IPS DF 19.7 (cell line): ENCODE data around the gene MYH7.
"Not testable (repeated sequence)": the region's sequence is repeated elsewhere in the genome, so short reads cannot be mapped to it uniquely, and the experiment has no call there.

Source experiments
- DNase-seq: peaks from one replicate; pipeline ENCODE4 v3.0.0-alpha.2; 2013; ENCODE audit warnings: low read depth, low spot score

MYH7 gene

DNA sequence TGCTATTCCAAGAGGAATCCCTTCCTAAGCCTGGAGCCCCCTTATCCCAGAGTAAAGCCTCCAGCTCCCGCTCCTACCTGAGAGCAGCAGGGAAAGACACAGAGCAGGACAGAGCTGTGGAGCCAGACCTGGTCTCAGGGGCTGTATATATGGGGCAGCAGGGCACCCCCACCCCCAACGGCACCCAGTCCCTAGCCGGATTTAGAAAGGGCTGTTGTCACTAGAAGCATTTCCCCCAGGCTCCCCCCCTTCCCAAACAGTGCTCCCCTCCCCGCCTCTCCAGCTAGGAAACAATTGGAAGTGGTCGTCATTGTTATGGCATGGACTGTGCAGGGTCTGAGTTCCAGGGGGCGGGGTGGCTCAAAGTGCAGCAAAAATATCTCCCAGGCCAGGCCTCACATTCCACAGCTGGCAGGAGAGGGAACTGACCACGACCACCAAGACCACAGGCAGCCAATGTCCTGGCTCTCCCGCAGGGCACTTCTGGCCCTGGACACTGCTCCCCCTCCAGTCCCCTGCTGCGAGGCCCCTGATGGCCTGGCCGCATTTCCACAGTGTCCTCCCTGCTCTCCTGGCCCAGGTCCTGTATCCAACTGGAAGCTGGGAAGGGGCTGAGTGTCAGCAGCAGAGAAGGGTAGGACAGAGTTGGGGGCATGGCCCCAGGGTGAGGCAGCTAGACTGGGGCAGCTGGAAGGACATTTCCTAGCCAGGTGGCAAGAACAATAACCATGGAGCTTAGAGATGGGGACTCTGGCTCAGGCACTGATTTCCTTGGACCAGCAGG, at the start of gene MYH7:
Gene MYH7 (minus strand): TSS at position 118 of the 784 bp plus-strand sequence. CDS start 1,928 bp downstream, outside the sequence.
- no peak for DNase-seq

DNA sequence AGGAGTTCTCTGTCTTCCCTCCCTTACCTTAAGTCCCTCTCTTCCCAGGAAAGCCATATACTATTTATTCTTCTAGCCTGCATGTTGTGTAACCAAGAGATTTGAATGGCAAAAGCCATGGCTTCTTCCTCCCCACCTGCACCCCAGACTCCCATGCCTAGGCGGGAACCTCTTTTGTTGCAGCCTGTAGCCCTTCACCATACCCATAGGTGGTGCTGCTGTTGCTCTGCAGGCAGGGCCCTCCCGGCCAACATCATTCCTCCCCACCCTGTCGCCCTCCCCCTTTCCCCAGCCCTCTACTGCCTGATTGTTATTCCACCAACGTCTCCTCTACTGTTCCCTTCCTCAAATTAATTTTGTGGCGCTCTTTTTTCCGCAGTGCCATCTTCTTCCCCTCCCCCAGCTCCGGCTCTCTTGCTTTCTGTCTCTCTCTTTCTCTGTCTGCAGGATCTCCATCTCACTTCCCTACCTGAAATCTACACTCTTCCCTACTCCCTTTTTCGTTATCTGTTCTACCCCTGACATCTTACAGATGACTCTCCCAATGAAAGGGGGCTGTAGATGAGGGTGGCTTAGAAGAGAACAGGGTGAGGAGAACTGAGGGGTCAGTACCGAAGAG, 47.9 kb upstream of the MYH7 start:
- no peak for DNase-seq

DNA sequence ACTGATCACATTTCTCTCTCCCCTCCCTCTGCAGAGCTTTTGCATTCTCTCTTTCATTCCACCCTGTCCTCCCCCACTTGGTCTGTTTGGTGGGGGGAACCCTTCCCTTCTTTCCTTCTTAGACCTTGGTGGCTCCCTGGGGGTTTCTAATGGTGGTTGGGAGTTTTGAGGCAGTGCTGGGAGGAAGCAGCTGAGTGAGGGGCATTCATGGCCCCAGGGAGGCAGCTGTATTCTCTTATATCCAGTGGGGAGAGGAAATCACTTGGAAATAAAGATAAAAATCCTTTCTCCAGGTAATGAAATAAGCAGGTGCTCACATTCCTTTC, 47.3 kb upstream of the MYH7 start:
- DNase-seq: no peak

DNA sequence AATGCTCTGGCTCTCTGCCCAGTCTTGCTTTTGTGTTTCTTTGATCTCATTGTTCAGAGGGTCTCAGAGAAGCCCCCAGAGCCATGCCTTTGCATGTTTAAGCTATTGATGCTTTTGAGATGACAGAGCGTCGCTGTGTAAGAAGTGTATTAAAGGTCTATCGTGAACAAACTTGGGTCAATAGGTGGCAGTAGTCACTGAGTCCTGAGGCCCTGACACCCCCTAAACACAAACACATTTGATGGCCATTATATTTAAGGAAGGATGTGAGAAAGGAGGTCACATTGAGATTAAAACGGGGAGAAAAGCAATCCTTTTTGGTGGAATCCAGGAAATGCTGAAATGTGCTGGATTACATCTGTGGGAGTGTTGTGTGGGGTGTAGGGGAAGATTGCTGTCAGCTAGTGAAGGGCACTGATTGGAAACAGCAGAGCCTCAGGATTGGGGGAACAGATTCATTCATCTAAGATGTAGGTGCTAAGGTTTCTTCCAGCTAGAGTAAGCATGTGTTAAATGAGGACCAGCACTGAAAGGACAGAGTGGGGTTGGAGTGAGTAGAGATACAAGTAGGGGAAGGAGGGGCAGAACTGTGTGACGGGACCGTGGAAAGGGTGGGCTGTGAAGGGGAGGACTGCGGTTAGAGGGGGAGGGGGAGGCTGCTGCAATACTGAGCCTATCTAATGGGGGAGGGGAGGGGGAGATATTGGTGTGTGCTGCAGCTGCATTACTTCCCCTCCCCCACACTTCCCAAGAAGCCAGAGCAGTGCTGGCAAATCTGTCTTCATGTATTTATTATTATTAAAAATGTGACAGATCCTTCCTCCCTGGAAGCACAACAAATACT, 46.7 kb upstream of the MYH7 start:
- no peak for DNase-seq

DNA sequence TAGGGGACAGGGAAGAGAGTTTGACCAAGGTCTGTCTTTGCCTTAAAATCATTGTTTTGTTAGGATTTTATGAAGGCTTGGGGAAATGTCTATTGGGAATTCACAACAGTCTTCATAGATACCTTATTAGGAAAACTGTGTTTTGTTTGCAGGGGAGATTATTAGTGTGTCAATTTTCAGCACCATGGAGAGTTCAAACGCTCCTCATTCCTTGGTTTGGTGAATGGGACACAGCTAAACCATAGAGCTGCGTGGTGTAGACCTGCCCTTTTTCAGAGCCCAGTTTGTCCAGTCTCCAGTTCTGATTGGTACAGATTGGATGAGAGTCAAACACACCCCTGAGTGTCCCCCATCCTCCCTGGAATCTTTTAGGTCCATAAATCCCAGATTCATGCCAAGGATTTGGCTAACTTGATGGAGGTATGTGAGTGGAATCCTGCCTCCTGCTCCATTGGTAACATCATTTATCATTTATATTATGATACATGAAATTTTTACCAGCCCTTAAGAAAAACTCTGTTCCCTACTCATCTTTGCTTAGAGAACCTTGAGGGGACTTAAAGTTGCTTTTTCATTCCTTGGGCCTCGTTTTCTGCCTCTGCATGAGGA, 46.0 kb upstream of the MYH7 start:
- DNase-seq: no peak

DNA sequence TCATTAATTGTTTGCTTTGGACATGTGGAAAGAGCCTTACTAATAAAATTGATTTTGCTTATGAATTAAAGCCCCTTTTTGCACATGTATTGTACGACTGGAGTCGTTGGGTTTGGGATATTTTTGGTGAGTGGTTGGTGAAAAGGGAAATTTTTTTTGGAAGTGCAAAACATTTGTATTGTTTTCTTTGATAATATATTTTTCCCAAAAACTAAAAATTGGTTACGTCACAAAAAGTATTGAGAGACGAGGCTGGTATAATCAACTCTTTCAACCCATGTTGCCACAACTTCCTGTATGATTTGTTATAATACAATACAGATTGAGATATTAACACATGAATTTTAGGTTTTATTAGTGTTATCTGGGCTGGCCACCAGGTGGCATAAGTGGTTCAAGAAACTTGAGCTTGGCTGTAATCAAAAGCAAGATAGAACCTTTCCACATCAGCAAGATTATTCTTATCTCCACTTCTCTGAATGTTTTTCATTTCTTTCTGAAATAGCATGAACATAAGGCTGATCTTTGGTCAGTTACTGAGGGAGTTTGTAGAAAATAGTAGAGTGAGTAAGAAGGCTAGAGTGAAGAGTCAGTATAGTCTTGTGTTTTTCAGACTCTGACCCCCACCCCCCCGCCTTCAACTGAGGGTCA, 42.8 kb upstream of the MYH7 start:
- no peak for DNase-seq

DNA sequence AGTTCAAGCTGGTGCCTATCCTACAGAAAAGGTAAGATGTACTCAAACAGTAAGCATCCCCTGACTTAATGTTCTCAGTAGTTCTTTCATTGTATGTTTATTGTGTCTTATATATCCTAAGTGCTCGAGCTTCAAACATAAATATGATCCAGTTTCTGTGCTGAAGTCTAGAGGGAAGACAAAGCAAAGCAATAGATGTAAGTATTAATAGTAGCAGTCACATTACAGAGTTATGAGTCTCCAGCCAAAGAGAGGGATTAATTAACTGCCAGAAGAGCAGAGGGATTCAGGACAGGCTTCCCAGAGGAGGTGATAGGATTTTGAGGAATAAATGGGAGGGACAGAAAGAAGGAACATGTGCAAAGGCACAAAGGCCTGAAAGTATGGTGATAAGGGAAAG, 35.5 kb upstream of the MYH7 start:
- DNase-seq: no peak

DNA sequence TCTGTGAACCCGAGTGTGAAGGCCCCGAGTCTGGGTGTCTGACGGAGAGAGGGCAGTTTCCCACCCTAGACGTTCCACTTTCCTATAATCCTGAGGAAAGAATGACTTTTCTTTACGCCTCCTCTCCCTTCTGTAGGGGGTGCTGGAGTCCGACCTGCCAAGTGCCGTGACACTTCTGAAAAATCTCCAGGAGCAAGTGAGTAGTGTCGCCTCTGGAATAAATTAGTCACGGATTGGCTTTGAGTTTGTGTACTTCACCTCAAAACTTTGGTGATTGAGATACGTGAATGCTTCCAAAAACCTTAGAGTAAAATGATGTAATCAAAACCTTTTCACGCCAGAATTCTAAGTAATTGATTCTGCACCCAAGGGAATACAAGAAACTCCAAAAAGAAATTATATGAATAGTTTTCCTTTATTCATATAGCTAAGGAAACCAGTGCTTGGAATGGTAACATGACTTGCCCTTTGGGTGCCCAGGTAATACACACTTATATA, 34.5 kb upstream of the MYH7 start:
- DNase-seq: no peak

DNA sequence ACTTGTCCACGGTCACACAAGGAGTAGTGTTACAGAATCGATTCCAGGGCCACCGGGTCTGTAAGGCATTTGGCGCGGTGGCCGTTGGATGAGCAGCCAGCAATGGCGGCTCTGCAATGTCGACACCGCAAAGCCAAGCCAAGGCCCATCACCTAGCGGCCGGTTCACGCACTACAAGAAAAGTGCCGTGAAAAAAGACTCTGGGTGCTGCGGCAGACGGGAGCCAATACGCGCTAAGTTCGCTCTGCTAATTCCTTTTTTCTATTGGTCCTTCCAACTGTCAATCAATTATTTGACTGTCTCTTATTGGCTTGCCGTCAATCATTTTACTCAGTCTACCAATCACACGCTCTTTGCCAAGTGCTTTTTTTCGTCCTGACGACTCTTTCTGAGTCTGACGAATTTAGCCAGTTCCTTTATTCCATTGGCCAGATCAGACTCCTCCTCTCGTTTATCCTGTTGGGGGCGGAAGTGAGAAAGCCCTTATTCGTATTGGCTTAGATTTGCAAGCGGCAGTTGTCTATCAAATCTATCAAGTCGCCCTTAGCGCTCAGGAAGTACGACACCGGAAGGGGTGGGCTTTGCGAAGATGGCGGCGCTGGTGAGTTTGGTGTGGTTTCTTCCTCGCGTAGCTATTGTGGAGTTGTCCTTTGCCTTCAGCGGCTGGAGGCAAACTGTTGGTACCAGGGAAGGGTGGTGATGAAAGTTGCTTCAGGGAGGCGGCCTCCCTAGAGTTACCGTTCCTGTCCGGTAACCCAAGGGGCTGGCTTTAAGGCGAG, 33.9 kb upstream of the MYH7 start, which contains the start of gene NGDN:
Gene NGDN (plus strand): TSS at position 577 of the 779 bp plus-strand sequence. CDS start 13 bp downstream, at position 590.
- peak; percentile 100 for DNase-seq

DNA sequence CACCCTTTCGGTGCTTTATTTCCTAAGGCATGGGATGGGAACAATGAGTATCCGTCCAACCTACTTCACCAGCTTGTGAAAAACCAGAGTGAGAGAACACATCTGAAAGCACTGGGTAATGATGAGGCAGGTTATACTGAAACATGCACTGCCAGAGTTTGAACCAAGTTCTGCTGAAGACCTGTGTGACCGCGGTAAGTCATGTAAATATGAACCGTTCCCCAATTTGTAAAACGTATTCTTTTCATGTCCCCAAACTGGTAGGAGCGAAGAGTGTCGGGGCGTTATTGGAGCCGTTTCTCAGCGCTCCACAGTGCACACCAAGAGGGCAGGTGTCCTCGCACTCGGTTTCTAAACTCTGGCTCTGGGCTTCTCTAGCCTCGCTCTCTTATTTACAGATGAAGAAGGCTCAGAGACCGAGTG, 33.3 kb upstream of the MYH7 start:
- no peak for DNase-seq

DNA sequence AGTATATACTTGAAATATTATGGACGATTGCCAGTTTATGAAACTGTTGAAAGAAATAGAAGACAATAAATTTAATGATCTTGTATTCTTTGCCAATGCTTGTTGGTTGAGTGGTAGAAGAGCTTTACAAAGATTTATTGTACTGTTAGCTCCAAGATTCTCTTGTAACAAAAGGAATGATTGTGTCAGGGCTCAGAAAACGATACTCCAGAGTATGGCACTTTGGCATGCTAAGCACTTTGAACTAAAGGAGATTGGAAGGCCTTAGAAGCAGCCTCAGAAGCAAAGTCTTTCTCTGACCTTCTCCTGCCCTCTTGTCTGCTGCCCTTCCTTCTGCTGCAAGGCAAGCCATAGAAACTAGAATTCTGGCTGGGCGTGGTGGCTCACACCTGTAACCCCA, 29.8 kb upstream of the MYH7 start:
- DNase-seq: no peak

DNA sequence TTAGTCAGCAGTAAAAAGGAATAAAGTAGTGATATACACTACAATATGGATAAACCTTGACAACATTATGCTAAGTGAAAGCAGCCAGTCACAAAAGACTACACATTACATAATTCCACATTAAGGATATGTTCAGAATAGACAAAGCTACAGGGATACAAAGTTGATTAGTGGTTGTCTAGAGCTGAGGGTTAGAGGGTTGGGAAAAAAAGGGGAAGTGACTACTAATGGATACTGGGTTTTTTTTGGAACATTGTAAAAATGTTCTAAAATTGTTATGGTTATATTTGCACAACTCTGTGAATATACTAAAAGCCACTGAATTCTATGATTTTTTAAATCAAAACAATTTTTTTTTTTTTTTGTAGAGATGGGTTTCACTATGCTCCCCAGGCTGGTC, 29.2 kb upstream of the MYH7 start:
- DNase-seq: no peak

DNA sequence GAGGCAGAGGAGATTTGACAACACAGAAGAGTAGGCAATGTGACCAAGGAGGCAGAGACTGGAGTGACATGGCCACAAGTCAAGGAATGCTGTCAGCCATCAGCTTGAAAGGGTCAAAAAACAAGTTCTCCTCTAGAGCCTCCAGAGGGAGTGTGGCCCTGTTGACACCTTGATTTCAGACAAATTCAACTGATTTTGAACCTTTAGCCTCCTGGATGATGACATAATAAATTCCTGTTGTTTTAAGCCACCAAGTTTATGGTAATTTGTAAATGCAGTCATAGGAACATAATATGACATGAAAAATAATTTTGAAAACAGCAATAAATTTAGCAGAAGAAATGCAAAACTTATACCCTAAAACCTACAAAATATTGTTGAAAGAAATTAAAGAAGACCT, 25.5 kb upstream of the MYH7 start:
- DNase-seq: no peak

DNA sequence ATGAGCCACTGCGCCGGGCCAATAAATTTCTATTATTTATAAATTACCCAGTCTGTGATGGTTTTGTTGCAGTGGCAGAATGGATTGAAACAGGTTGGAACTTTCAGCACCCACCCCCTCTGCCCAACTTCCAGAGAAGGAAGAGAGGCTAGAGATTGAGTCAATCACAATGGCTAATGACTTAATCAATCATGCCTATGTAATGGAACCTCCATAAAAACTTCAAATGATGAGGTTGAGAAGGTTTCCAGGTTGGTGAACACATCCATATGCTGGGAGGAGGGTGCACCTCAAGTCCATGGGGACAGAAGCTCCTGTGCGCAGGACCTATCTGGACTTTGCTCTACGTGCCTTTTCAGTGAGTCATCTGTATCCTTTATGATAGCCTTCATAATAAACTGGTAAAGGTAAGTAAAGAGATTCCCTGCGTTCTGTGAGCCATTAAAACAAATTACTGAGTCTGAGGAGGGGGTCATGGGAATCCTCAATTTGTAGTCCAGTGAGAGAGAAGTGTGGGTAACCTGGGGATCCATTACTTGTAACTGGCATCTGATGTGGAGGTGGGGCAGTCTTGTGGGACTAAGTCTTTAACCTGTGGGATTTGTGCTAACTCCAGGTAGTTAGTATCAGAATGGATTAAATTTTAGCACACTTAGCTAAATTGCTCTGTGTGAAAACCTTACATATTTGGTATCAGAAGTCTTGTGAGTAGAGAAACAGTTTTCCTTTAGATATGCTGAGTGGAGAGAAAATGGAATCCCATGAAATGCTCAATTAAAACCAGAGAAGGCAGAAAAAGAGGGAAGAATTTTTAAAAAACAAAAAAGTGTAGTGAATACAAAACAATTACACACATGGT, 22.4 kb upstream of the MYH7 start:
- no peak for DNase-seq

DNA sequence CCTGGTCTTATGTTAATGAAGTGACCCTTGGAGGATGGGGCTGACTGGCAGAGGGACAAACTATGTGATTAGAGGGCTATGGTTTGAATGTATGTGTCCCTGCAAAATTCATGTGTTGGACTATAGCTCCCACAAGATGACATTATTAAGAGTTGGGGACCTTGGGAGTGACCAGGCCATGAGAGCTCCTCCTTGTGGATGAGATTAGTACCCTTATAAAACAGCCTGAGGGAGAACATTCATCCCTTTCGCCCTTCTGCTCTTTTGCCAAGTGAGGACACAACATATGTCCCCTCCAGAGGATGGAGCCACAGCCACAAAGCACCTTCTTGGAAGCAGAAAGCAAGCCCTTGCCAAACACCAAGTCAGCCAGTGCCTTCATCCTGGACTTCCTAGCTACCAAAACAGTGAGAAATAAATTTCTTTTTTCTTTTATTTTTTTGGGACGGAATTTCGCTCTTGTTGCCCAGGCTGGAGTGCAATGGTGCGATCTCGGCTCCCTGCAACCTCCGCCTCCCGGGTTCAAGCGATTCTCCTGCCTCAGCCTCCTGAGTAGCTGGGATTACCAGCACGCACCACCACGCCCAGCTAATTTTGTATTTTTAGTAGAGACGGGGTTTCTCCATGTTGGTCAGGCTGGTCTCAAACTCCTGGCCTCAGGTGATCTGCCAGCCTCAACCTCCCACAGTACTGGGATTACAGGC, 21.6 kb upstream of the MYH7 start:
- not testable (repeated sequence) for DNase-seq

DNA sequence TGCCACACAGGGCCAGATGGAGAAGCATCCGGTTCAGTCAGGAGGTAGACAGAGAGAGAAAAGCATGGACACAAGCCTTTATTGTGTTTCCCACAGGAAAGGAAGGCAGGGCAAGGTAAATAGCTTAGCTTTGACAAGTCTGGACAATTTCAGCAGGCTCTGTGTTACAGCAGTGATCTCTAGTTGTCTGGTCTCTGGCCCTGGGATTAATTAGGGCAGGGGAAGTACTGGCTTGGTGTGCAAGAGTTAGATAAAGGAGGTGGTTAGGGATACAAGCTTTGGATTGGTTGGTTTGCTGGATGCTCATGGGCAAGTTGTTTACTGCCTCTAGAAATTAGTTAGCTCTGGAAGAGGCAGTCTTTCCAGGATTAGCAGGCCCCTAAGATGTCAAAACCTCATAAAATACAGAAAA, 19.0 kb upstream of the MYH7 start:
- no peak for DNase-seq

DNA sequence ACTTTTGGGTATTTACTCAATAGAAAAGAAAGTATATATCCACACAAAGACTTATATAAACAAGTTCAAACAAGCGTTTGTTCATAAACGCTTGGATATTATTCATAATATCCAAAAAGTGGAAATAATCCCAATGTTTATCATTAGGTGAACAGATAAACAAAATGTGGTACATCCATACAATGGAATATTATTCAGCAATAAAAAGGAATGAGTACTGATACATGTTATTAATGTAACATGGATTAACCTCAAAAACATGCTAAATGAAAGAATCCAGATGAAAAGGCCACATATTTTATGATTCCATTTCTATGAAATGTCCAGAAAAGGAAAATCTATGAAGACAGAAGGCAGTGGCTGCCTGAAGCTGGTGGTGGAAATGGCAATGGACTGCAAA, 16.8 kb upstream of the MYH7 start:
- no peak for DNase-seq

DNA sequence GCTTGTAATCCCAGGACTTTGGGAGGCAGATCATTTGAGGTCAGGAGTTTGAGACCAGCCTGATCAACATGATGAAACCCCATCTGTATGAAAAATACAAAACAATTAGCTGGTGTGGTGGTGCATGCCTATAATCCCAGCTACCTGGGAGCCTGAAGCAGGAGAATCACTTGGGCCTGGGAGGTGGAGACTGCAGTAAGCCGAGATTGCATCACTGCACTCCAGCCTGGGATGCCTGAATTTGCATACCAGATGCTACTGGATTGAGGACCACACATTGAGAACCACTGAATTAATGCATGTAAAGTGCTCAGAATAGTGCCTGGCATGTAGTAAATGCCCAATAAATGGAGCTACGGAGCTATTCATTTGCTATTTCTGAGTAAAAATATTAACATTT, 14.9 kb upstream of the MYH7 start:
- DNase-seq: no peak

DNA sequence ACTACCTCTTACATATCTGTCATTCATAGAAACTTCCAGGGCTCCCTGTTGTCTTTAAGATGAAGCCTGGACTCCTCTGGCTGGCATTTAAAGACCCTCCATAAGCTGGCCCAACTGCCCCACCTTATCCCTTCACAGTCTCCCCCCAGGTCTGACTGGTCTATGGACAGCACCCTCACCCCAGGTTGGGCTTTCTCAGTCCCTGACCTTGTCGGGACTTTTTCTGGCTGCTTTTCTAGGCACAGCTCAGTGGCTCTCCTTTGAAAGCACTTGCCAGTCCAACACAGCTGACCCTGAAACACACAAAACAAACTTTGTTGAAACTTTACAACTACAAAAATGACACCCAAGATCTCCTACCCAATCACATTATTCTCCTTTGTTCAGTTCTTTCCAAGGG, 13.9 kb upstream of the MYH7 start:
- no peak for DNase-seq
